Endodermal cell (in vitro differentiated cells): ENCODE results near the gene PFAS. TPM values are rescaled to one million over a fixed set of nuclear protein-coding genes. Genes with fewer than 3 reads are reported as not detected.
A peak's percentile ranks its signal among the peaks of the same experiment; 100 is the strongest.

Experiments used
- DNase-seq: peaks from one replicate; pipeline ENCODE4 v3.0.0-alpha.2; 2017
- H3K27ac ChIP-seq: 2 replicates; pipeline ENCODE4 v1.5.1; 2013; ENCODE audit warnings: mild to moderate bottlenecking, low read depth, low read length, moderate library complexity
- H3K27me3 ChIP-seq: 2 replicates; pipeline ENCODE4 v1.6.1; 2013; ENCODE audit warnings: mild to moderate bottlenecking, low read length, moderate library complexity; ENCODE audit not compliant: insufficient read depth, control insufficient read depth, poor library complexity, severe bottlenecking
- H3K36me3 ChIP-seq: 2 replicates; pipeline ENCODE4 v1.7.0; 2013; ENCODE audit warnings: mild to moderate bottlenecking, low read length, moderate library complexity; ENCODE audit not compliant: control insufficient read depth, insufficient read depth
- H3K4me1 ChIP-seq: one replicate; pipeline ENCODE4 v1.7.0; 2013; ENCODE audit warnings: low read length; ENCODE audit not compliant: control insufficient read depth, insufficient read depth
- H3K4me3 ChIP-seq: 2 replicates; pipeline ENCODE4 v1.5.1; 2013; ENCODE audit warnings: mild to moderate bottlenecking, low read length, moderate library complexity
- H3K9ac ChIP-seq: 2 replicates; pipeline ENCODE4 v1.6.1; 2013; ENCODE audit warnings: mild to moderate bottlenecking, low read length, moderate library complexity; ENCODE audit not compliant: poor library complexity, severe bottlenecking; ENCODE audit errors: extremely low read depth
- H3K9me3 ChIP-seq: 2 replicates; pipeline ENCODE4 v1.6.1; 2013; ENCODE audit warnings: mild to moderate bottlenecking, low read length, moderate library complexity; ENCODE audit not compliant: control insufficient read depth
- H3K27ac Mint-ChIP-seq: 2 replicates; pipeline ENCODE4 v1.8.0; 2020; ENCODE audit warnings: mixed read lengths
- H3K27me3 Mint-ChIP-seq: 2 replicates; pipeline ENCODE4 v1.8.0; 2021; ENCODE audit warnings: mild to moderate bottlenecking, mixed read lengths; ENCODE audit not compliant: insufficient read depth
- H3K36me3 Mint-ChIP-seq: 2 replicates; pipeline ENCODE4 v1.8.0; 2020; ENCODE audit warnings: low read depth, mixed read lengths
- H3K4me1 Mint-ChIP-seq: 2 replicates; pipeline ENCODE4 v1.8.0; 2020; ENCODE audit warnings: mixed read lengths
- H3K4me3 Mint-ChIP-seq: 2 replicates; pipeline ENCODE4 v1.8.0; 2020; ENCODE audit warnings: mild to moderate bottlenecking, moderate library complexity, mixed read lengths
- H3K9me3 Mint-ChIP-seq: 2 replicates; pipeline ENCODE4 v1.8.0; 2020; ENCODE audit warnings: mild to moderate bottlenecking, mixed read lengths
- CTCF ChIP-seq: fragments of 200-600 bp; sonication (generic); conservative IDR thresholded peaks from 2 replicates; pipeline ENCODE4 v1.5.0; 2021; ENCODE audit warnings: antibody characterized with exemption, mild to moderate bottlenecking
- WGBS, 2 experiments: methylation state at CpG; one replicate each; pipeline versions ENCODE4 v1.1.5 to v1.1.7; 2013; ENCODE audit warnings: missing lambda C conversion rate in 2 of 2, mixed read lengths in 1 of 2; ENCODE audit not compliant: insufficient coverage in 1 of 2, insufficient read length in 1 of 2; 5-methylcytosine and 5-hydroxymethylcytosine counted together
- total RNA-seq, 2 donors: library from RNA; stranded (reverse); fragmentation: NEBNext Ultra II Directional in 1 of 2; extraction: Animal tissue kit (Norgen Biotek cat#: 25700) in 1 of 2; gene quantifications; 2 replicates in 1 of 2; 3 replicates in 1 of 2; pipeline ENCODE4 v1.2.1, GENCODE V29; 2021

PFAS gene
- total RNA-seq, 2 donors from 2014 or later = 119 to 158 TPM

GRCh38 chr17:8237886-8238285, 11.2 kb upstream of the PFAS start:
- TF ChIP-seq CTCF = no peak
- Histone ChIP-seq H3K9ac (no peak overlapping the region), H3K4me3 (no peak overlapping the region), H3K36me3 (peaks cover 77% of the 10 kb centered on the region), H3K27me3 (no peaks in the 10 kb centered on the region), H3K9me3 (no peaks in the 10 kb centered on the region), H3K27ac (no peak overlapping the region), H3K4me1 (no peaks in the 10 kb centered on the region)
- Mint-ChIP-seq H3K4me1 (no peaks in the 10 kb centered on the region), H3K9me3 (no peaks in the 10 kb centered on the region), H3K36me3 (peaks cover 57% of the 10 kb centered on the region), H3K27ac (no peak overlapping the region), H3K4me3 (no peak overlapping the region), H3K27me3 (no peaks in the 10 kb centered on the region)
- 88 to 97% methylated on average over 4 of the region's 4 CpGs for WGBS, 2 experiments
- no peak for DNase-seq

- H3K27me3 Mint-ChIP-seq = no peaks in the 10 kb centered on the region
- WGBS, 2 experiments = 95 to 100% methylated on average over 3 to 5 of the region's 5 CpGs
- H3K4me1 Mint-ChIP-seq = no peaks in the 10 kb centered on the region
- H3K36me3 Mint-ChIP-seq = peaks cover 35% of the 10 kb centered on the region
- H3K9ac ChIP-seq = no peak overlapping the region
- H3K4me3 Mint-ChIP-seq = no peak overlapping the region
- no peaks in the 10 kb centered on the region for H3K27me3 ChIP-seq
- H3K9me3 Mint-ChIP-seq = no peaks in the 10 kb centered on the region
- H3K27ac Mint-ChIP-seq = no peak overlapping the region
- DNase-seq = peak; percentile 65
- H3K9me3 ChIP-seq = no peaks in the 10 kb centered on the region
- no peak overlapping the region for H3K27ac ChIP-seq
- H3K4me3 ChIP-seq = no peak overlapping the region
- peak; percentile 47 for TF ChIP-seq CTCF
- H3K36me3 ChIP-seq = peaks cover 43% of the 10 kb centered on the region
- no peaks in the 10 kb centered on the region for H3K4me1 ChIP-seq
These were observed 5.3 kb upstream of the PFAS start for GRCh38 chr17:8243827-8244226.

GRCh38 chr17:8244768-8245167, 4.3 kb upstream of the PFAS start:
- WGBS, 2 experiments = 92 to 93% methylated on average over 8 of the region's 8 CpGs
- no peaks in the 10 kb centered on the region for H3K9me3 Mint-ChIP-seq

More at GRCh38 chr17:8244768-8245167, 4.3 kb upstream of the PFAS start:
- Histone ChIP-seq H3K4me3 (no peak overlapping the region), H3K27me3 (no peaks in the 10 kb centered on the region), H3K9me3 (no peaks in the 10 kb centered on the region), H3K36me3 (peaks cover 36% of the 10 kb centered on the region), H3K4me1 (no peaks in the 10 kb centered on the region), H3K27ac (no peak overlapping the region), H3K9ac (no peak overlapping the region)
- no peak for DNase-seq
- Mint-ChIP-seq H3K27ac (no peak overlapping the region), H3K27me3 (no peaks in the 10 kb centered on the region), H3K4me1 (peaks cover 2% of the 10 kb centered on the region), H3K36me3 (peaks cover 28% of the 10 kb centered on the region), H3K4me3 (no peak overlapping the region)
- no peak for TF ChIP-seq CTCF
